ENCODE data around the gene PTPN13. TPM values are rescaled to one million over a fixed set of nuclear protein-coding genes. Genes with fewer than 3 reads are reported as not detected.

Gene PTPN13
- total RNA-seq, 1 experiment from 2014 or later: 16.0 TPM

DNA sequence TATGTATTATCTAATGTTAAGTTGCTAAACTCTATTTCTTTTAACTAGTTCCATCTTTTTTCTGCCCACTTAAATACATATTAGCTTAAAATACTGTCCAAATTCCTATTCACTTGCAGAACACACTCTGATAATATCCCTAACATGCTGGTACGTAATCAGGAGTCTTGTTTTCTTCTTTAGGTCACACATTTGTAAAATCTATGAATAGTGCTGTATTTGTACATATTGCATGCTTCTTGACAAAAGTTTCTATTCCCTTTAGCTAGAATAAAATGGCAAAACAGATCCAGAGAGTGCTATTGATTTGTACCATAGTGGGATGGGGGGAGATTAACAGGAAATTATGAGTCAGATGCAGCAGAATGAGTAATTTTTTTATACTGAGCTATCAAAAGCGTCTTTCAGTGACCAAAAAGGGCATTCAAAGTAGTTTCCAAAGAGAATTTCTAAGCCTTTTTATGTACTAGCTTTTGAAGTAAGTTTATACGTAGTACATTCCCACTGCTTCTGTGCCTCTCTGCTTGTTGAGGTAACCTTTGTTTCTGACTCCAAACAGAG is 126.5 kb downstream of the PTPN13 start:
- Histone ChIP-seq H3K36me3 (0 out of 2 replicates have a peak, but pooled peaks cover 11% of the 10 kb centered on the region), H3K9me3 (replicated peaks) (no peaks in the 10 kb centered on the region), H3K4me1 (replicated peaks) (no peaks in the 10 kb centered on the region), H3K4me3 (no peak overlapping the region), H3K27me3 (replicated peaks) (no peaks in the 10 kb centered on the region), H3K27ac (no peak overlapping the region)
- no peak for DNase-seq (ENCODE audit: low read depth in 1 of 2, low spot score in 2 of 2)

DNA sequence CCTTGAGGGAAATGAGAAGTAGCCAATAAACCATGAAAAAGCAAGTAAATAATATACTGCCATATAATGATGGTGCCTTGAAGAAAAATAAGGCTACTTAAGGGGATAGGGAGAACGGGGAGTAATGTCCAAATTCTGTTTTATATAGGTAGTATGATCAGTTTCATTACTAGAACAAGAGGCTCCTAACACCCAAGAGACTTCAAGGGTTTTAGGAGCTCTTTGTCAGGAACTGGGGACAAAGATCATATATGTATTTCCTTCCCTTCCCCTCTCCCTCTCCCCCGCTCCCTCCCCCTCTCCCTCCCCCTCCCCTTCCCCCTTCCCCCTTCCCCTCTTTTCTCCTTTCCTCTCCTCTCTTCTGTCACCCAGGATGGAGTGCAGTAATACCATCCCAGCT is 127.3 kb downstream of the PTPN13 start:
- no peak overlapping the region for H3K27ac ChIP-seq
- no peak overlapping the region for H3K4me3 ChIP-seq
- DNase-seq (ENCODE audit: low read depth in 1 of 2, low spot score in 2 of 2): no peak
- no peaks in the 10 kb centered on the region for H3K27me3 ChIP-seq (replicated peaks)
- no peaks in the 10 kb centered on the region for H3K9me3 ChIP-seq (replicated peaks)
- H3K36me3 ChIP-seq: 0 out of 2 replicates have a peak, but pooled peaks cover 11% of the 10 kb centered on the region
- no peaks in the 10 kb centered on the region for H3K4me1 ChIP-seq (replicated peaks)

DNA sequence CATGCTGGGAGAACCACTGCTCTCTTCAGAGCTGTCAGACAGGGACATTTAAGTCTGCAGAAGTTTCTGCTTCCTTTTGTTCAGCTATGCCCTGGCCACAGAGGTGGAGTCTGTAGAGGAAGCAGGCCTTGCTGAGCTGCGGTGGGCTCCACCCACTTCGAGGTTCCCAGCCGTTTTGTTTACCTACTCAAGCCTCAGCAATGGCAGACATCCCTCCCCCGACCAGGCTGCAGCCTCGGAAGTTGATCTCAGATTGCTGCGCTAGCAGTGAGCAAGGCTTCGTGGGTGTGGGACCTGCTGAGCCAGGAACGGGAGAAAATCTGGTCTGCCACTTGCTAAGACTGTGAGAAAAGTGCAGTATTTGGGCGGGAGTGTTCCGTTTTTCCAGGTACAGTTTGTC is 136.2 kb downstream of the PTPN13 start:
- H3K9me3 ChIP-seq (replicated peaks): no peaks in the 10 kb centered on the region
- H3K36me3 ChIP-seq: no peaks in the 10 kb centered on the region
- DNase-seq (ENCODE audit: low read depth in 1 of 2, low spot score in 2 of 2): no peak
- H3K27me3 ChIP-seq (replicated peaks): no peaks in the 10 kb centered on the region
- no peak overlapping the region for H3K4me3 ChIP-seq
- no peak overlapping the region for H3K27ac ChIP-seq
- H3K4me1 ChIP-seq (replicated peaks): no peaks in the 10 kb centered on the region

GRCh38 chr4:86737244-86737643 is 143.1 kb downstream of the PTPN13 start:
- no peak overlapping the region for H3K4me3 ChIP-seq
- H3K27ac ChIP-seq: no peak overlapping the region
- H3K9me3 ChIP-seq (replicated peaks): no peaks in the 10 kb centered on the region
- H3K27me3 ChIP-seq (replicated peaks): no peaks in the 10 kb centered on the region
- no peak for DNase-seq (ENCODE audit: low read depth in 1 of 2, low spot score in 2 of 2)
- peaks cover 5% of the 10 kb centered on the region for H3K36me3 ChIP-seq
- no peaks in the 10 kb centered on the region for H3K4me1 ChIP-seq (replicated peaks)

DNA sequence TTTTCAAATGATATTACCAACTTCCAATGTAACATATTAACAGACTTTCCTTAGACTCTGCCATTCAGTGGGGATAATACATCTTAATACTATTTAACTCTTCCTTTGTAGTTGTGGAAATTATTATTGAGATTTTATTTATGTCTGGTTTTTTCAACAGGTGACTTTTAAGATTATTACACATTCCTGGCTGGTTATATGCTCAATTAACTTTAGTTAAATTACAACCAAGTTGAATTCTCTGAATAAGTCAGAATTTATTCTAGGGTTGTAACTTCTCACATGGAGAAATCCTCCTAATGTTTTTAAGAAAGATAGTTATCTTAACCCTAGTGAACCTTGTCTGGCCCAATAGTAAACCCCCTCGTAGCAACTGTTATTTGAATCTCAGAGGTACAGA is 147.7 kb downstream of the PTPN13 start:
- DNase-seq (ENCODE audit: low read depth in 1 of 2, low spot score in 2 of 2): no peak
- peaks cover 13% of the 10 kb centered on the region for H3K36me3 ChIP-seq
- H3K27me3 ChIP-seq (replicated peaks): no peaks in the 10 kb centered on the region
- no peak overlapping the region for H3K27ac ChIP-seq
- H3K9me3 ChIP-seq (replicated peaks): no peaks in the 10 kb centered on the region
- H3K4me1 ChIP-seq (replicated peaks): no peaks in the 10 kb centered on the region
- no peak overlapping the region for H3K4me3 ChIP-seq

DNA sequence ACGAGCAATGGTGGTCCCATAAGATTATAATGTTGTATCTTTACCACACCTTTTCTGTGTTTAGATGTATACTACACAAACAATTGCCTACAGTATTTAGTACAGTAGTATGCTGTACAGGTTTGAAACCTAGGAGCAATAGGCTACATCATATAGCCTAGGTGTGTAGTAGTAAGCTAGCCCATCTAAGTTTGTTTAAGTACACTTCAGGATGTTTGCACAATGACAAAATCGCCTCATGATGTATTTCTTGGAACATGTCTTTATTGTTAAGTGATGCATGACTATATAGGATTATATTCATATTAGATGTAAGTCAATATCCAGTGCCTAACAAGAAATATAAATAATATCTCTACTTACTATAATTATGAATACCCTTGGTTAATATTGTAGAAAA is 150.5 kb downstream of the PTPN13 start:
- Histone ChIP-seq H3K27me3 (replicated peaks) (no peaks in the 10 kb centered on the region), H3K9me3 (replicated peaks) (no peaks in the 10 kb centered on the region), H3K36me3 (peaks cover 16% of the 10 kb centered on the region), H3K27ac (no peak overlapping the region), H3K4me3 (no peak overlapping the region), H3K4me1 (replicated peaks) (no peaks in the 10 kb centered on the region)
- DNase-seq (ENCODE audit: low read depth in 1 of 2, low spot score in 2 of 2): no peak

GRCh38 chr4:86749121-86749520 is 155.0 kb downstream of the PTPN13 start:
- peaks cover 11% of the 10 kb centered on the region for H3K36me3 ChIP-seq
- no peaks in the 10 kb centered on the region for H3K9me3 ChIP-seq (replicated peaks)
- no peaks in the 10 kb centered on the region for H3K27me3 ChIP-seq (replicated peaks)
- H3K27ac ChIP-seq: no peak overlapping the region
- H3K4me3 ChIP-seq: no peak overlapping the region
- no peaks in the 10 kb centered on the region for H3K4me1 ChIP-seq (replicated peaks)
- no peak for DNase-seq (ENCODE audit: low read depth in 1 of 2, low spot score in 2 of 2)

DNA sequence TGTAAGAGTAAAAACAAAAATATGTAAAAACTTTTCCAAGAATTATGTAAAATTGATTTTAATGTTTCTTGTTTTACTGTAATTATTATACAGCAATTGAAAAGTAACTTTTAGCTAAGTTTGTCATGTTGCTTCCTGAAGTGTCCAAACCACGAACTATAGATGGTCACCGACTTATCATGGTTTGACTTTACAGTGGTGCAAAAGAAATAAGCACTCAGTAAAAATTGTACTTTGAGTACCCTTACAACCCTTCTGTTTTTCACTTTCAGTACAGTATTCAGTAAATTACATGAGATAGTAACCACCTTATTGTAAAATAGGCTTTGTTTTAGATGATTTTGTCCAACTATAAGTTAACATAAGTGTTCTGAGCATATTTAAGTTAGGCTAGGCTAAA is 161.3 kb downstream of the PTPN13 start:
- no peak for DNase-seq (ENCODE audit: low read depth in 1 of 2, low spot score in 2 of 2)
- Histone ChIP-seq H3K9me3 (replicated peaks) (no peaks in the 10 kb centered on the region), H3K27ac (no peak overlapping the region), H3K4me1 (replicated peaks) (no peaks in the 10 kb centered on the region), H3K36me3 (no peaks in the 10 kb centered on the region), H3K27me3 (replicated peaks) (no peaks in the 10 kb centered on the region), H3K4me3 (no peak overlapping the region)

GRCh38 chr4:86757468-86757867 is 163.4 kb downstream of the PTPN13 start:
- no peaks in the 10 kb centered on the region for H3K36me3 ChIP-seq
- no peak for DNase-seq (ENCODE audit: low read depth in 1 of 2, low spot score in 2 of 2)
- no peaks in the 10 kb centered on the region for H3K9me3 ChIP-seq (replicated peaks)
- H3K27me3 ChIP-seq (replicated peaks): no peaks in the 10 kb centered on the region
- H3K4me3 ChIP-seq: no peak overlapping the region
- H3K27ac ChIP-seq: no peak overlapping the region
- H3K4me1 ChIP-seq (replicated peaks): no peaks in the 10 kb centered on the region

GRCh38 chr4:86759298-86759697 is 165.2 kb downstream of the PTPN13 start:
- Histone ChIP-seq H3K9me3 (replicated peaks) (no peaks in the 10 kb centered on the region), H3K27ac (no peak overlapping the region), H3K4me1 (replicated peaks) (no peaks in the 10 kb centered on the region), H3K27me3 (replicated peaks) (no peaks in the 10 kb centered on the region), H3K4me3 (no peak overlapping the region), H3K36me3 (no peaks in the 10 kb centered on the region)
- DNase-seq (ENCODE audit: low read depth in 1 of 2, low spot score in 2 of 2): no peak

- DNase-seq (ENCODE audit: low read depth in 1 of 2, low spot score in 2 of 2): no peak
- Histone ChIP-seq H3K27me3 (replicated peaks) (no peaks in the 10 kb centered on the region), H3K4me1 (replicated peaks) (no peaks in the 10 kb centered on the region), H3K9me3 (replicated peaks) (no peaks in the 10 kb centered on the region), H3K36me3 (peaks cover 4% of the 10 kb centered on the region; the same call in 1 of the 2 replicates), H3K4me3 (no peak overlapping the region), H3K27ac (no peak overlapping the region)
Measured at GRCh38 chr4:86762649-86763048, 168.5 kb downstream of the PTPN13 start.

DNA sequence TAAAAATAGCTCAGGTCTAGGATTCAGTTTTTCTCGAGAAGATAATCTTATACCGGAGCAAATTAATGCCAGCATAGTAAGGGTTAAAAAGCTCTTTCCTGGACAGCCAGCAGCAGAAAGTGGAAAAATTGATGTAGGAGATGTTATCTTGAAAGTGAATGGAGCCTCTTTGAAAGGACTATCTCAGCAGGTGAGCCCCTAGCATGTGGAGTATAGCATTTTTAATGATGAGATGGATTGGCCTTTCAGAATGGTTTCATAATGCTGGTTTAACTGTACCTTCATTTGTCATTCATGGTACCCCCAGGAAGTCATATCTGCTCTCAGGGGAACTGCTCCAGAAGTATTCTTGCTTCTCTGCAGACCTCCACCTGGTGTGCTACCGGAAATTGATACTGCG is 175.7 kb downstream of the PTPN13 start:
- peaks cover 23% of the 10 kb centered on the region for H3K36me3 ChIP-seq
- no peaks in the 10 kb centered on the region for H3K27me3 ChIP-seq (replicated peaks)
- no peaks in the 10 kb centered on the region for H3K4me1 ChIP-seq (replicated peaks)
- no peak overlapping the region for H3K4me3 ChIP-seq
- no peak overlapping the region for H3K27ac ChIP-seq
- DNase-seq (ENCODE audit: low read depth in 1 of 2, low spot score in 2 of 2): no peak
- no peaks in the 10 kb centered on the region for H3K9me3 ChIP-seq (replicated peaks)

DNA sequence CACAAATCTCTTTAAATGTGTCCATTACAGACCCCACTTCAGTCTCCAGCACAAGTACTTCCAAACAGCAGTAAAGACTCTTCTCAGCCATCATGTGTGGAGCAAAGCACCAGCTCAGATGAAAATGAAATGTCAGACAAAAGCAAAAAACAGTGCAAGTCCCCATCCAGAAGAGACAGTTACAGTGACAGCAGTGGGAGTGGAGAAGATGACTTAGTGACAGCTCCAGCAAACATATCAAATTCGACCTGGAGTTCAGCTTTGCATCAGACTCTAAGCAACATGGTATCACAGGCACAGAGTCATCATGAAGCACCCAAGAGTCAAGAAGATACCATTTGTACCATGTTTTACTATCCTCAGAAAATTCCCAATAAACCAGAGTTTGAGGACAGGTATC is 177.0 kb downstream of the PTPN13 start:
- Histone ChIP-seq H3K27me3 (replicated peaks) (no peaks in the 10 kb centered on the region), H3K4me3 (no peak overlapping the region), H3K4me1 (replicated peaks) (no peaks in the 10 kb centered on the region), H3K9me3 (replicated peaks) (no peaks in the 10 kb centered on the region), H3K36me3 (peaks cover 23% of the 10 kb centered on the region), H3K27ac (no peak overlapping the region)
- no peak for DNase-seq (ENCODE audit: low read depth in 1 of 2, low spot score in 2 of 2)

DNA sequence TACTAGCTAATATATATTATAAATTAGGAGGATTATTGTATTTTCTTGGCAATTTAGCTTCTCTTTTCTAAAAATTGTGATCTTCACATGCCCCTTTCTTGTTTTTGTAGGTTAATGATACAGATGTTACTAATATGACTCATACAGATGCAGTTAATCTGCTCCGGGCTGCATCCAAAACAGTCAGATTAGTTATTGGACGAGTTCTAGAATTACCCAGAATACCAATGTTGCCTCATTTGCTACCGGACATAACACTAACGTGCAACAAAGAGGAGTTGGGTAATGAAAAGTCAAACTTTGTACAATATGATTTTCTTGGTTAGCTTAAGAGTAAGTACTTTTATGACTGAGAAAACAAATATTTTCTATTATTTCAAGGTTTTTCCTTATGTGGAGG is 180.9 kb downstream of the PTPN13 start:
- Histone ChIP-seq H3K36me3 (peaks cover 18% of the 10 kb centered on the region), H3K27ac (no peak overlapping the region), H3K27me3 (replicated peaks) (no peaks in the 10 kb centered on the region), H3K4me3 (no peak overlapping the region), H3K9me3 (replicated peaks) (no peaks in the 10 kb centered on the region), H3K4me1 (replicated peaks) (no peaks in the 10 kb centered on the region)
- no peak for DNase-seq (ENCODE audit: low read depth in 1 of 2, low spot score in 2 of 2)

GRCh38 chr4:86778175-86778574 is 184.1 kb downstream of the PTPN13 start:
- DNase-seq (ENCODE audit: low read depth in 1 of 2, low spot score in 2 of 2): no peak
- H3K27ac ChIP-seq: no peak overlapping the region
- H3K36me3 ChIP-seq: peaks cover 3% of the 10 kb centered on the region
- no peak overlapping the region for H3K4me3 ChIP-seq
- H3K4me1 ChIP-seq (replicated peaks): no peaks in the 10 kb centered on the region
- H3K27me3 ChIP-seq (replicated peaks): no peaks in the 10 kb centered on the region
- H3K9me3 ChIP-seq (replicated peaks): no peaks in the 10 kb centered on the region
